ENCODE data around the gene MLEC.
A peak's percentile ranks its signal among the peaks of the same experiment; 100 is the strongest.

DNA sequence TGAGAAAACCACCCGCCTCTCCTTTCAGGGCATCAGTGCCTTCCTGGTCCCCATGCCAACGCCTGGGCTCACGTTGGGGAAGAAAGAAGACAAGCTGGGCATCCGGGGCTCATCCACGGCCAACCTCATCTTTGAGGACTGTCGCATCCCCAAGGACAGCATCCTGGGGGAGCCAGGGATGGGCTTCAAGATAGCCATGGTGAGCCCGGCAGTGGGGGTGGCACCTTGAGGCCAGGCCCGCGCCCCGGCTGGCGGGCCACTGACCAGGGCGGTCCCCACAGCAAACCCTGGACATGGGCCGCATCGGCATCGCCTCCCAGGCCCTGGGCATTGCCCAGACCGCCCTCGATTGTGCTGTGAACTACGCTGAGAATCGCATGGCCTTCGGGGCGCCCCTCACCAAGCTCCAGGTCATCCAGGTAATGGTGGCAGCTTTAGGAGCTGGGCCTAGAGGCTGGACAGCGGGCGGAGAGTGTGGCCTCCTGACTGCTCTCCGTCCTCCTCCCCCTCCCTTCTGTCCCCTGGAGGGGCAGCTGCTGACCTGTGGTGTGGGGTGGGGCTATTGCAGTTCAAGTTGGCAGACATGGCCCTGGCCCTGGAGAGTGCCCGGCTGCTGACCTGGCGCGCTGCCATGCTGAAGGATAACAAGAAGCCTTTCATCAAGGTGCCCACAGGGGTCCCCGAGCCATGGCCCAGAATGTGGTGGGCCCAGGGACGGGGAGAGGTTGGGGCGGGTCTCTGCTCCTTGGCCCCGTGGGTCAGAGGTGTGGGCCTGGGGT, 51.5 kb downstream of the MLEC start:
- TF ChIP-seq, protein P1, sequence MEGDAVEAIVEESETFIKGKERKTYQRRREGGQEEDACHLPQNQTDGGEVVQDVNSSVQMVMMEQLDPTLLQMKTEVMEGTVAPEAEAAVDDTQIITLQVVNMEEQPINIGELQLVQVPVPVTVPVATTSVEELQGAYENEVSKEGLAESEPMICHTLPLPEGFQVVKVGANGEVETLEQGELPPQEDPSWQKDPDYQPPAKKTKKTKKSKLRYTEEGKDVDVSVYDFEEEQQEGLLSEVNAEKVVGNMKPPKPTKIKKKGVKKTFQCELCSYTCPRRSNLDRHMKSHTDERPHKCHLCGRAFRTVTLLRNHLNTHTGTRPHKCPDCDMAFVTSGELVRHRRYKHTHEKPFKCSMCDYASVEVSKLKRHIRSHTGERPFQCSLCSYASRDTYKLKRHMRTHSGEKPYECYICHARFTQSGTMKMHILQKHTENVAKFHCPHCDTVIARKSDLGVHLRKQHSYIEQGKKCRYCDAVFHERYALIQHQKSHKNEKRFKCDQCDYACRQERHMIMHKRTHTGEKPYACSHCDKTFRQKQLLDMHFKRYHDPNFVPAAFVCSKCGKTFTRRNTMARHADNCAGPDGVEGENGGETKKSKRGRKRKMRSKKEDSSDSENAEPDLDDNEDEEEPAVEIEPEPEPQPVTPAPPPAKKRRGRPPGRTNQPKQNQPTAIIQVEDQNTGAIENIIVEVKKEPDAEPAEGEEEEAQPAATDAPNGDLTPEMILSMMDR (IDR thresholded peaks at IDR 0.05) = peak in 1 of 12 donors; percentile 2
- no peak for TF ChIP-seq POLR2A (IDR thresholded peaks at IDR 0.05)
